MCF 10A (cell line): ENCODE data around the gene SLC44A5. TPM values are rescaled to one million over a fixed set of nuclear protein-coding genes. Genes with fewer than 3 reads are reported as not detected.

ENCODE experiments used
- BruUV-seq: library from RNA; stranded (reverse); fragments of 400-500 nt; replicated peaks from 2 replicates; lab custom pipeline; 2021; lab: Mats Ljungman, UMichigan
- CTCF ChIA-PET: fragments of 300-600 bp; sonication (Branson Sonifier 250); formaldehyde crosslinking; extraction: SDS; loops from one replicate; lab custom pipeline; 2021; ENCODE audit warnings: antibody characterized with exemption, inconsistent platforms; lab: Yijun Ruan, JAX
- POLR2A ChIA-PET: fragments of 300-600, 350-650 bp; sonication (Branson Sonifier 250); formaldehyde crosslinking; extraction: SDS; loops from one replicate; lab custom pipeline; 2020; ENCODE audit warnings: antibody characterized with exemption, inconsistent platforms; lab: Yijun Ruan, JAX
- DNase-seq: peaks from one replicate; pipeline ENCODE4 v3.0.0-alpha.2; 2018; ENCODE audit not compliant: unreplicated experiment
- H3K27ac Mint-ChIP-seq: one replicate; pipeline ENCODE4 v1.8.0; 2022; ENCODE audit warnings: mild to moderate bottlenecking, low read depth, mixed read lengths; ENCODE audit not compliant: unreplicated experiment
- H3K27me3 Mint-ChIP-seq: one replicate; pipeline ENCODE4 v1.8.0; 2022; ENCODE audit warnings: mixed read lengths; ENCODE audit not compliant: insufficient read depth, unreplicated experiment
- H3K36me3 Mint-ChIP-seq: one replicate; pipeline ENCODE4 v1.8.0; 2022; ENCODE audit warnings: mild to moderate bottlenecking, moderate library complexity, mixed read lengths; ENCODE audit not compliant: insufficient read depth, unreplicated experiment
- H3K4me1 Mint-ChIP-seq: one replicate; pipeline ENCODE4 v1.8.0; 2022; ENCODE audit warnings: mixed read lengths; ENCODE audit not compliant: insufficient read depth, unreplicated experiment
- H3K4me3 Mint-ChIP-seq: one replicate; pipeline ENCODE4 v1.8.0; 2022; ENCODE audit warnings: mild to moderate bottlenecking, moderate library complexity, mixed read lengths; ENCODE audit not compliant: unreplicated experiment
- H3K9me3 Mint-ChIP-seq: one replicate; pipeline ENCODE4 v1.8.0; 2022; ENCODE audit warnings: mixed read lengths; ENCODE audit not compliant: unreplicated experiment
- intact Hi-C: fragments of 100-400 bp; cut with micrococcal nuclease; formaldehyde crosslinking; loops from 2 replicates; pipeline ENCODE4 v1.14.1; 2022
- total RNA-seq: library from RNA; stranded (reverse); gene quantifications from 2 replicates; pipeline ENCODE4 v1.2.3, GENCODE V29; 2022
- TF ChIP-seq, protein P1 (sequence below): fragments of 200-600 bp; IDR thresholded peaks from one replicate; pipeline ENCODE4 v1.8.0; 2022; ENCODE audit warnings: antibody characterized with exemption, mild to moderate bottlenecking; ENCODE audit not compliant: unreplicated experiment

Gene SLC44A5
- total RNA-seq, 1 experiment from 2014 or later = 14.3 TPM

GRCh38 chr1:75472089-75472970 is 138.6 kb downstream of the SLC44A5 start:
- Mint-ChIP-seq H3K36me3 (no peaks in the 10 kb centered on the region), H3K27ac (no peak overlapping the region), H3K4me3 (no peak overlapping the region), H3K27me3 (no peaks in the 10 kb centered on the region), H3K9me3 (no peaks in the 10 kb centered on the region), H3K4me1 (peaks cover 8% of the 10 kb centered on the region)
- intact Hi-C loops = no loop called here
- TF ChIP-seq, protein P1, sequence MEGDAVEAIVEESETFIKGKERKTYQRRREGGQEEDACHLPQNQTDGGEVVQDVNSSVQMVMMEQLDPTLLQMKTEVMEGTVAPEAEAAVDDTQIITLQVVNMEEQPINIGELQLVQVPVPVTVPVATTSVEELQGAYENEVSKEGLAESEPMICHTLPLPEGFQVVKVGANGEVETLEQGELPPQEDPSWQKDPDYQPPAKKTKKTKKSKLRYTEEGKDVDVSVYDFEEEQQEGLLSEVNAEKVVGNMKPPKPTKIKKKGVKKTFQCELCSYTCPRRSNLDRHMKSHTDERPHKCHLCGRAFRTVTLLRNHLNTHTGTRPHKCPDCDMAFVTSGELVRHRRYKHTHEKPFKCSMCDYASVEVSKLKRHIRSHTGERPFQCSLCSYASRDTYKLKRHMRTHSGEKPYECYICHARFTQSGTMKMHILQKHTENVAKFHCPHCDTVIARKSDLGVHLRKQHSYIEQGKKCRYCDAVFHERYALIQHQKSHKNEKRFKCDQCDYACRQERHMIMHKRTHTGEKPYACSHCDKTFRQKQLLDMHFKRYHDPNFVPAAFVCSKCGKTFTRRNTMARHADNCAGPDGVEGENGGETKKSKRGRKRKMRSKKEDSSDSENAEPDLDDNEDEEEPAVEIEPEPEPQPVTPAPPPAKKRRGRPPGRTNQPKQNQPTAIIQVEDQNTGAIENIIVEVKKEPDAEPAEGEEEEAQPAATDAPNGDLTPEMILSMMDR = no peak
- peak; percentile 14 for DNase-seq
- no TSS peak for BruUV-seq
- POLR2A ChIA-PET = interaction anchor here (0.6 kb wide), 1 partner anchor 56 kb away, joined by 3 read pairs; no protein-coding TSS in a partner anchor
- CTCF ChIA-PET = interaction anchor here (0.6 to 1.0 kb wide), 4 partner anchors 10 to 201 kb away, joined by 3 to 6 read pairs (median 3); no protein-coding TSS in a partner anchor

- TF ChIP-seq, protein P1 = no peak
- H3K4me3 Mint-ChIP-seq = no peak overlapping the region
- H3K9me3 Mint-ChIP-seq = no peaks in the 10 kb centered on the region
- intact Hi-C loops = no loop called here
- ChIA-PET POLR2A (interaction anchor here (1.3 kb wide), 1 partner anchor 26 kb away, joined by 3 read pairs; no protein-coding TSS in a partner anchor), CTCF (interaction anchor here (0.6 kb wide), 1 partner anchor 270 kb away, joined by 4 read pairs; no protein-coding TSS in a partner anchor)
- no peaks in the 10 kb centered on the region for H3K36me3 Mint-ChIP-seq
- H3K27me3 Mint-ChIP-seq = no peaks in the 10 kb centered on the region
- no TSS peak for BruUV-seq
- DNase-seq = no peak
- H3K27ac Mint-ChIP-seq = no peak overlapping the region
- peaks cover 8% of the 10 kb centered on the region for H3K4me1 Mint-ChIP-seq
Observed at GRCh38 chr1:75471252-75471651, 139.7 kb downstream of the SLC44A5 start.

DNA sequence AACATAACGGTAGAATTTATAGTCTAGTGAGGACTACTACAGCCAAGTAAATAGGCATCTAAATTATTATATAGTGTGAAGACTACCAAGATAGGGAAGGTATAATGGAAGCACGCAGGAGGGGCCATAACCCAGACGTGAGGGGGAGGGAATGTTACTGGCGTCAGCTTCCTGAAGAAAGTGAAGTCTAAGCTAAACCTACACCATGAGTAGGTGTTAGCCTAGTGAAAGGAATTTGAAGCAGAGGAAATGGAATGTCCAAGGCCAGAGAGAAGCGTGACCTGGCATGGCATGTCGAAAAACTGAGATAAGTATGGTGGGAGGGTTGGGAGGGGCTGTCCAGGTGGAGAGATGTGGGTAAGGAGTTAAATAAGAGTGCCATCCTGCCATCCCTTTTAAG is 140.5 kb downstream of the SLC44A5 start:
- no peaks in the 10 kb centered on the region for H3K36me3 Mint-ChIP-seq
- no peaks in the 10 kb centered on the region for H3K27me3 Mint-ChIP-seq
- TF ChIP-seq, protein P1 = no peak
- POLR2A ChIA-PET = interaction anchor here (0.6 to 1.3 kb wide), 2 partner anchors 25 to 171 kb away, joined by 3 read pairs; no protein-coding TSS in a partner anchor
- peaks cover 8% of the 10 kb centered on the region for H3K4me1 Mint-ChIP-seq
- BruUV-seq = no TSS peak
- H3K9me3 Mint-ChIP-seq = no peaks in the 10 kb centered on the region
- DNase-seq = no peak
- no peak overlapping the region for H3K27ac Mint-ChIP-seq
- no peak overlapping the region for H3K4me3 Mint-ChIP-seq
- intact Hi-C loops = no loop called here
- CTCF ChIA-PET = interaction anchor here (1.5 kb wide), 1 partner anchor 17 kb away, joined by 4 read pairs; no protein-coding TSS in a partner anchor

GRCh38 chr1:75469586-75470173 is 141.2 kb downstream of the SLC44A5 start:
- BruUV-seq = no TSS peak
- POLR2A ChIA-PET = interaction anchor here (0.6 to 1.3 kb wide), 2 partner anchors 24 to 170 kb away, joined by 3 read pairs; no protein-coding TSS in a partner anchor
- Mint-ChIP-seq H3K9me3 (no peaks in the 10 kb centered on the region), H3K4me1 (peaks cover 8% of the 10 kb centered on the region), H3K4me3 (no peak overlapping the region), H3K27ac (no peak overlapping the region), H3K27me3 (no peaks in the 10 kb centered on the region), H3K36me3 (no peaks in the 10 kb centered on the region)
- DNase-seq = no peak
- intact Hi-C loops = no loop called here
- TF ChIP-seq, protein P1 = no peak
- CTCF ChIA-PET = interaction anchor here (0.7 to 1.5 kb wide), 2 partner anchors 18 to 24 kb away, joined by 3 to 4 read pairs; no protein-coding TSS in a partner anchor
